Measurements from ENCODE around the gene KIAA0232. TPM values are rescaled to one million over a fixed set of nuclear protein-coding genes. Genes with fewer than 3 reads are reported as not detected.
A peak's percentile ranks its signal among the peaks of the same experiment; 100 is the strongest.
"Not testable (repeated sequence)": the region's sequence is repeated elsewhere in the genome, so short reads cannot be mapped to it uniquely, and the experiment has no call there.

Gene KIAA0232
- total and polyA plus RNA-seq, 10 donors = 3.2 to 50.6 (median 34.5) TPM

DNA sequence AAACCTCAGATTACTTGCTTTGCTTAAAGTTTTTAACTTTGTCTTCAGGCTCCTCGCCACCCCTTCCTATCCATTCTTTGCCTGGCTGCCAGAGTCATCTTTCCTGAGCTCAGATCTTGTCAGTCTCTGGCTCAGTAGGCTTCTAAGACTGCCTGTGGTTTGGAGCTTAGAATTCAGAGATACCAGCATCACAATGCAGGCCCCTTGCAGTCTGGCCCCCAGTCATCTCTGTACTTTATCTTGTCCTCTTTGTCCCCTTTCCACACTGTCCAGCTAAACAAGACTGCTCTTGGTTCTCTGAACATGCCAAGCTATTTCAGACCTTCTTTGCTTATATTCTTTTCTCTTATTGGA is 3.0 kb downstream of the KIAA0232 start:
- no peak overlapping the region for H3K27ac ChIP-seq
- H3K9me3 ChIP-seq = no peaks in the 10 kb centered on the region
- H3K36me3 ChIP-seq = peaks cover 0 to 22% (median 3%) of the 10 kb centered on the region in 6 donors
- no peak for DNase-seq
- no peak for TF ChIP-seq POLR2AphosphoS5 (IDR thresholded peaks at IDR 0.05)
- TF ChIP-seq POLR2A (IDR thresholded peaks at IDR 0.05) = no peak
- TF ChIP-seq CTCF (IDR thresholded peaks at IDR 0.05 in 8 of 11, conservative IDR thresholded peaks at IDR 0.05 in 3 of 11) = no peak
- 86 to 97% (median 96%) methylated on average over 1 of the region's 1 CpG for WGBS, 5 donors
- H3K4me3 ChIP-seq = no peak overlapping the region
- peaks cover 17 to 78% (median 53%) of the 10 kb centered on the region in 6 donors for H3K4me1 ChIP-seq
- intact Hi-C loops (cut with DNase I; ENCODE audit: low total_unique reads) = loop anchor here (10.0 kb wide), 1 partner anchor 89 kb away; no protein-coding TSS in a partner anchor
- H3K27me3 ChIP-seq (replicated peaks in 1 of 7) = no peaks in the 10 kb centered on the region

DNA sequence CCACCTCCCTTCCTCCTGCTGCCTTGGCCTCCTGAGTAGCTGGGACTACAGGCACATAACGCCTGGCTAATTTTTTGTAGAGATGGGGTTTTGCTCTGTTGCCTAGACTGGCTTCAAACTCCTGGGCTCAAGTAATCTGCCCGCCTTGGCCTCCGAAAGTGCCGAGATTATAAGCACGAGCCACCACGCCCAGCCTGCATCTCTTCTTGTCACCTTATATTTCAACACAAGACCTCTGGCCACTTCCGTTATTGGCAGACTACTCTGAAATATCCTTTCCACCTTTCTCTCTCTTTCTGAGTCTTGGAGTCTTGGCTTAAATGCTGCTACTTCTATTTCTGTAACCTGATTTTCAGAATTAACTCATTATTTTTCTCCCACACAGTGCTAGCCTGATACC is 5.6 kb downstream of the KIAA0232 start:
- TF ChIP-seq POLR2A (IDR thresholded peaks at IDR 0.05) (no peak), POLR2AphosphoS5 (IDR thresholded peaks at IDR 0.05) (no peak), CTCF (IDR thresholded peaks at IDR 0.05 in 8 of 11, conservative IDR thresholded peaks at IDR 0.05 in 3 of 11) (no peak)
- WGBS, 5 donors = 38 to 84% (median 68%) methylated on average over 7 of the region's 7 CpGs
- no peaks in the 10 kb centered on the region for H3K27me3 ChIP-seq (replicated peaks in 1 of 7)
- H3K36me3 ChIP-seq = peaks cover 0 to 33% (median 5%) of the 10 kb centered on the region in 6 donors
- no peaks in the 10 kb centered on the region for H3K9me3 ChIP-seq
- intact Hi-C loops (cut with DNase I; ENCODE audit: low total_unique reads) = loop anchor here (10.0 kb wide), 1 partner anchor 87 kb away; no protein-coding TSS in a partner anchor
- H3K4me1 ChIP-seq = peaks cover 16 to 96% (median 52%) of the 10 kb centered on the region in 6 donors
- peak overlapping the region in 1 of 8 donors; percentile 38 for H3K4me3 ChIP-seq
- DNase-seq = no peak
- H3K27ac ChIP-seq = peak overlapping the region in 7 of 8 donors; percentile 50 to 80 (median 74)

- intact Hi-C loops (cut with DNase I; ENCODE audit: low total_unique reads) = not testable (repeated sequence)
- WGBS, 5 donors = 86 to 91% (median 88%) methylated on average over 4 of the region's 4 CpGs
These were observed 8.7 kb downstream of the KIAA0232 start for GRCh38 chr4:6791245-6791644.

DNA sequence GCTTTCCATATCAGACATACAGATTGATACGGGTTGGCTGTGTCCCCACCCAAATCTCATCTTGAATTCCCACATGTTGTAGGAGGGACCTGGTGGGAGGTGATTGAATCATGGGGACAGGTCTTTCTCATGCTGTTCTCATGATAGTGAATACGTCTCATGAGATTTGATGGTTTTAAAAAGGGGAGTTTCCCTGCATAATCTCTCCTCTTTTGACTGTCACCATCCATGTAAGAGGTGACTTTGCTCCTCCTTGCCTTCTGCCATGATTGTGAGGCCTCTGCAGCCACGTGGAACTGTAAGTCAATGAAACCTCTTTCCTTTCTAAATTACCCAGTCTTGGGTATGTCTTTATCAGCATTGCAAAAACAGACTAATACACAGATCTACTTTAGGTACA is 9.3 kb downstream of the KIAA0232 start:
- DNase-seq; H3K27me3 ChIP-seq (replicated peaks in 1 of 7); H3K27ac ChIP-seq; H3K4me3 ChIP-seq; intact Hi-C loops (cut with DNase I; ENCODE audit: low total_unique reads); H3K9me3 ChIP-seq: not testable (repeated sequence)
- H3K4me1 ChIP-seq = peaks cover 0 to 99% (median 47%) of the 10 kb centered on the region in 6 donors
- H3K36me3 ChIP-seq = peaks cover 0 to 42% (median 5%) of the 10 kb centered on the region in 6 donors
- WGBS, 5 donors = 81 to 89% (median 83%) methylated on average over 3 of the region's 3 CpGs

More at GRCh38 chr4:6791245-6791644, 8.7 kb downstream of the KIAA0232 start:
- Histone ChIP-seq H3K4me1 (peaks cover 0 to 100% (median 47%) of the 10 kb centered on the region in 6 donors), H3K36me3 (peaks cover 0 to 40% (median 5%) of the 10 kb centered on the region in 6 donors)
- not testable (repeated sequence) for H3K9me3 ChIP-seq; H3K4me3 ChIP-seq; H3K27ac ChIP-seq; DNase-seq; H3K27me3 ChIP-seq (replicated peaks in 1 of 7)

DNA sequence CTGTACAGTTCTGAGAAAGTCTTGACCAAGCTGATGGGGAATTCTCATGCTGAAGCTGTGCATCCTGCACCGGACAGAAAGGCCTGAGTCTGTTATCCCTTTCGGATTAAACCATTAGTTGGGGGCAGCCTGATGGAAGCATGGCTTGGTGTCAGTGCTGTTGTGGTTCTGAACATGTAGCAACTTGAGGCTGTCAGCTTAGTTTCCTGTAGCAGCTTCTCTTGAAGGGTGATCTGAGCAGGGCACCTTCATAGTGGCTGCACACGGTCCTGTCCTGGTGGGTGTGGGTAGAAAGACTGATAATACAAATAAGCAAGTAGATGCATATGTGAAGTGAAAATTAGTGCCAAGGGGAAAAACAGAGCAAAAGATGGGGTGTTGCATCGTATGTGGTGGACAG is 11.7 kb downstream of the KIAA0232 start:
- no peak for DNase-seq
- WGBS, 5 donors = 76 to 88% (median 80%) methylated on average over 4 of the region's 4 CpGs
- Histone ChIP-seq H3K4me3 (no peak overlapping the region), H3K27me3 (replicated peaks in 1 of 7) (no peaks in the 10 kb centered on the region), H3K27ac (no peak overlapping the region), H3K36me3 (peaks cover 0 to 34% (median 3%) of the 10 kb centered on the region in 6 donors), H3K4me1 (peaks cover 0 to 92% (median 40%) of the 10 kb centered on the region in 6 donors), H3K9me3 (no peaks in the 10 kb centered on the region)
- intact Hi-C loops (cut with DNase I; ENCODE audit: low total_unique reads) = no loop called here
- TF ChIP-seq POLR2AphosphoS5 (IDR thresholded peaks at IDR 0.05) (no peak), POLR2A (IDR thresholded peaks at IDR 0.05) (no peak), CTCF (IDR thresholded peaks at IDR 0.05 in 8 of 11, conservative IDR thresholded peaks at IDR 0.05 in 3 of 11) (no peak)
